8988T (cell line): Measurements from ENCODE around the gene TOX3.

ENCODE experiments used
- DNase-seq: peaks from one replicate; pipeline ENCODE4 v3.0.0; 2011

The TOX3 gene

DNA sequence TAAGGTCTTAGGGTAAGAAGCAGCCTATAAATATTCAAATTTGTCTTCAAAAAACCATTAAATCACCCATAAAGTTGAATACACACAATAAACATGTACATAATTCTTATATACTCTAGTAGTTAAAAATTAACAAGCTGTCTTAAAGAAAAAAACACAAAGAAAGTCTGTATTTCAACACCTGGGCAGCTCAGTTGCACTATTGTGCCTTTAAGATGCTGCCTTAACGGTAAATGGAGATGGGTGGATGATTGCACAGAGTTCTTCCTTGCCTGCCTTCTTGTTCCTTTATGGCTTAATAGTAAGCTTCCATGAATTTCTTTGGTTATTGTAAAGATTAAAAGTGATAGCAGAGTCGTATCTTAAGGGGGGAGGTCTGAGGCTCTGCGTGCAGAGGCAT lies 105.1 kb downstream of the TOX3 start:
- DNase-seq = no peak

DNA sequence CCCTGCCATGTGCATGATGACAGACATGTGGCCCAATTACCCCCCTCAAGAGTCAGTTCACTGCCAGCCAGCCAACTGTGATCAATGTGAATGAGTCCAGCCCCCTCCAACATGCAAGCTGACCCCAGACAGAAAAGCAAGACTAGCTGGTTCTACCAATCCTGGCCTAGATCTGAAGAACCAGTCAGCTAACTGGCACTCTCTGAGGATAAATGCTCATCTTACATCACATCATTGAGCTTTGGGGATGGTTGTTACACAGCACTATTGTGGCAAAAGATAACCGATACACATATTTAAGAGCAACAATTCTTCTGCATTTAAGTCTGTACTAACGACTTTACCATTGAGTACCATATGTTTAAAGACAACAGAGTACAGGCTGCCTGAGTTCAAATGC lies 106.7 kb downstream of the TOX3 start:
- DNase-seq = no peak

DNA sequence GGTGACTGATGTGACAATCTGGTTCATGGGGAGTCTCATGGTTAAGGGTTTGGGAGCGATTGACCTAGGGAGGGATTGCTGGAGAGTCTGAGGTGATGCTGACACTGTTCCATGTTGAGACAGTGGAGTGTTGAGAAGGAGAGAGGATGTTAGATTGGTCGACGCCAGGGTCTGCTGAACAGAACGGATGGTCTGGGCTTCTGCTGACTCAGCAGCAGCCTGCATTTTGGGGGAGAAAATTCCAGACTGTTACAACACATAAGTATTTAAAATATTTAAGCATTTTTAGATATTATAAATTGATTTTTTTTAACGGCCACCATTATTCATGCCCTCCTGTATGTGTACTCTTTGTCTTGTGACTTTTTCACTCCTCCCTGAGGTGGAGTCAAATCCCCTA lies 107.2 kb downstream of the TOX3 start:
- DNase-seq = no peak

DNA sequence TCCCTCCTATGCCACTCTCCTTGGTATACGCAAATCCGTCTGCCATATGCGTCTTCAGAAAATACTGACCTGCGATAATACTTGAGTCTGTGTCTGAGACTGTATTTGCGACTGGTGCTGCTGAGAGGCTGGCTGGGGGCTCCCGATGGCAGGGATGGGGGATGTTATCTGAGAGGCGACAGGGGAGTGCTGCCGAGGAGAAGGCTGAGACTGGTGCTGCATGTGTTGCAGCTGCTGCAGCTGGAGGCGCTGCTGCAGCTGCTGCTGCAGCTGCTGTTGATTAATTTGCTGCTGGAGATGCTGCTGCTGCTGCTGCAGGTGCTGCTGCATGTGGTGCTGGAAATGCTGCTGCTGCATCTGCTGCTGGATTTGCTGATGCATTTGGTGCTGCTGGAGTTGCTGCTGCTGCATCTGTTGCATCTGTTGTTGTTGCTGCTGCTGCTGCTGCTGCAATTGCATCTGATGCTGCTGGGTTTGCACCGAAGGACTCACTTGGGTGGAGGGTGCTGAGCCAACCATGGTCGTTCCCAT lies 107.7 kb downstream of the TOX3 start:
- no peak for DNase-seq

DNA sequence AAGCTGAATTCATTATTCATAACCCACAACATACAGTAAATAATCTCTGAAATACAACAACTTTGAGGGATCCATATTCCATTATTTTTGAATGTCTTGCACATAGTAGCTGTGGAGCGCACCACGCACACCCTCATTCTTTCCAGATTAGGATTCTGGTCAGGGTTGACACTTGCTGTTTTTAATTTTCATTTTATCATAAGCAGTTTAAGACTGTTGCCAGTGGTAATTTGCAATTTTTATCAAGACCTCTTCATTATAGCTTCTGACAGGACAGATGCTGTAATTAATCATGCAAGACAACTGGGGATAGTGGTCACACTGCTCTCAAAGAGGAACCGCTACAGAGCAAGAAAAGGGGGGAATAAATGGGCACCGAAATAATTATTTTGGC lies 109.7 kb downstream of the TOX3 start:
- no peak for DNase-seq

DNA sequence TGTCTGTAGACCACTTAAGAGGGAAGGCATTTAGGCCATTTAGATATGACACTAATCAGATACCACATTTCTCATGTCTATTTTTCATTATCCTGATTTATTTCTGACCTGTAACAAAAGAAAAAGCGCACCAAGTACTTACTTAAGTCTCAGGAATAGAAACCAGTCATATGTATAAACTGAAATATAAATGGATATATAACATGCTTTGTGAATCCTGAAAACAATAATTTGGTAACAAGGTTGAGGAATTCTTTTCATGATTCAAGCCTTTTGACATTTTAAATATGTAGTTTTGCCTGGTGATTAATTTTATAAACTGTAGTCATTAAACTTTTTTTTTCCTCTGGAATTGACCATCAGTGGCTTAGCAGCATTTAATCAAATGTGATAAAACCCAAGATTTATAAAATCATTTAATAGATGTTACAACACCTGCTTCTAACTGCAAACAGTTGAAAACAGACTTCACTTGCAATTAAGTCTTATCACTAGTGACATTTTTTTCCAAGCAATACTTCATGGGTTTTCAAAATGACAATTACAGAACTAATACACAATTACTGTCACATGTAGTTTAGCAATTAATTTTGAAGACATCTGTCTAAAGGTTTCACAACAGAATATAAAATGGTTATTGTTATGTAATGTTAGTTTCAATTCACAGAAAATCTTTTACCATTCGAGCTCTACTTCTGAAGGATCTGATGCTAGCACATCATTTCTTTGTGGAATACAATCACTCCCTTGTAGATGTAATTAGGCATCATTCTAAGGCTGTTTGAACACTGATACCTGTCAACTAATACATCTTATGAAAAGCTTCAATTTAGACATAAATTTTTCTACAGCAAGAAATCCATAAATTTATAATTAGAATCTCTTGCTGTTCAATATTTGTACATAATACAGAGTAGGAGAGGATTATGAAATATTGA lies 110.3 kb downstream of the TOX3 start:
- no peak for DNase-seq

DNA sequence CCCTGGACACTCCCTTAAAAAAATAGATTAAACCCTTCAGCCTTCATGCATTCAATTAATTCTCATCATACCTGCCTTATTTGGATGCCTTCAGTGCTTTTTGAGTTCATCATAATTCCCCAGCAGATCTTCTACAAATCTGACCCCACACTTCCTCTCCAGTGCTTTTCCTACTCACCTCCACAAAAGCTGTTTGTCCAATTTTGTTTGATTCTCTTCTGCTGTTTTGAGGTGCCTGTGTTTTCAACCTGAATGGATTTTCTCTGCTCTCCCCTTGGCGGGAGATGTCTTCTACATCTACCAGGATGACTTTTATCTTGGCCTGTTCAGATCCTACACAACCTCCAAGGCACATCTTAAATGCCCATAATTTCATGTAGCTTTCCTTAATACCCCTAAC lies 112.7 kb downstream of the TOX3 start:
- DNase-seq = no peak

DNA sequence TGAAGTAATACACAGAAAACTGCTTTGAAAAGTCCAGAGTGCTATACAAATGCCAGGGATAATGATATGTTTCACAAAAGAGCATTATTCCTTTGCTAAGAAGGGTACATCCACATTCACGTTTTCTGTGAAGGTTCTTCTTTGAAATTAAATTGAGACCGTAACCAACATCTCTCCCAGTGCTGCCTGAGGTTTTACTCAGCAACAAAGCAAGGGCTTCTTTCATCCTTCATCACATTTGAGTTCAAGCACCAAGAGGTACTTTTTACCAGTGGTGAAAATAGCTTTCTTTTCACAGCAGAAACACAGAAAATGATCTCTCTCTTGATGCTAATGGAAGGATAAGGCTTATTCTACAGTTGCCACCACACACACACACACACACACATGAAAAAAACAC lies 113.3 kb downstream of the TOX3 start:
- DNase-seq = no peak

DNA sequence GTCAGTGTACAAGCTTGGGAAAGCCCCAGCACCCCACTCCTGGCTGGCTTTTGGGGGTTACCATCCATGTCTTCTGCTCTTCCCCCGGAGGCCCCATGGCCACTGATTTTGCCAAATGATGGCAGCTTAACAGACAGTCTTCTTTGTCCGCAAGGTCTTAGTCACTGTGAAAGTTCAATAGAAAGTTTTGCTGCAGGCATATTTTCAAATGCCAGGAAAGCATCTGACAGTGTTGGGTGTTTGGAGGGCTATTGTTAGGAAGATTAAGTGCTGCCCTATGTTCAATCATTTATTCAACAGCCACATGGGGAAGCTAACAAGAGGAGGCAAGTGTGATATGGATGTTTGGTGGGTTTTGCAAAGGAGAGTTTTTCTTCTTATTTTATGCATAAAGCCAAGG lies 122.4 kb downstream of the TOX3 start:
- no peak for DNase-seq

DNA sequence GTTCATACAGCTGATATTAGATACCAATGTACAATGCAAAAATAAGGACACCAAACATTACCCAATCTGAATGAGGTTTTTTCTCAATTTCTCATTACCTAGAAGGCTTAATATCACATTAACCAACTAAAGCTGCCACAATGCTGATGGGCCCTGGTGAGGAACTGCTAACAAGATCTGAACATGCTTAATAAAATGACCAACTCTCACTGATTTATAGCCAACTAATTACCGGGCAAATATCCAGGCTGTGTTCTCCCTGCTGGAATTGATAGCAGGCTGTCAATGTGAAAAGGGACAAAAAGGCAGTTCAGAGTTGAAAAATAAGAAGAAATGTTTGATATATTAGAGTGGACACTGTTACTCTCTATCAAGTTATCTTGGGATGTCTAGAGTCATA lies 124.6 kb downstream of the TOX3 start:
- DNase-seq = no peak

DNA sequence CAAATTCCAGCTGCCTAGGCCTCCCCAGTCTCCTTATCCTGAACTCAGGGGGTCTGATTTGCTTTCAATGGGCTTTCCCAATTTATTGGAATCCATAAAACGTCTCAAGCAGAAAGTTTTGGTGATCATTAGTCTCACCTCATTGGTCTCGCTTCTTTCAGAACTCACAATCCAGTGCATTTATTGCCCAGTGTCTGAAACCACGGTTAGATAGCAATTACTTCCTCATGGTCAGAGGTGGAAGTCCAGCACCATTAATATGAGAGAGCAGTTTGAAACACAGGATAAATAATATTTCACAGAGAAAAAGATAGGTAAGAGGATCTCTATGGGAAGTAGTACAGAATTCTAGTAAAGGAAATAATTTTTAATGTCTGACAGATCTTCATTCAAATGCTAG lies 128.7 kb downstream of the TOX3 start:
- no peak for DNase-seq

DNA sequence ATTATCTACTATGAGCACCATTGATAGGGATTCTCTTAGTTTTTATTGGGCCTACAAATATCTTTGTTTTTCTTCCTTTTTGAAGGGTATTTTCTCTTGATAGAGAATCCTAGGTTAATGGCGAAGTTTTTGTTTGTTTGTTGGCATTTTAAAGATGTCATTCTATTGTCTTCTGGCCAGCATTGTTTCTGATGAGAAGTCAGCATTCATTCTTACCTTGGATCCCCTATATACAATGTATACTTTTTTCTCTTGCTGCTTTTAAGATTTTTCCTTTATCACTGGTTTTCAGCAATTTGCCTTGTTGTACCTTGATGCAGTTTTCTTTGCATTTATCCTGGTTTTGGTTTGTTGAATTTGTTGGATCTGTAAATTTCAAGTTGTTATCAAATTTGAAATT lies 130.1 kb downstream of the TOX3 start:
- no peak for DNase-seq

DNA sequence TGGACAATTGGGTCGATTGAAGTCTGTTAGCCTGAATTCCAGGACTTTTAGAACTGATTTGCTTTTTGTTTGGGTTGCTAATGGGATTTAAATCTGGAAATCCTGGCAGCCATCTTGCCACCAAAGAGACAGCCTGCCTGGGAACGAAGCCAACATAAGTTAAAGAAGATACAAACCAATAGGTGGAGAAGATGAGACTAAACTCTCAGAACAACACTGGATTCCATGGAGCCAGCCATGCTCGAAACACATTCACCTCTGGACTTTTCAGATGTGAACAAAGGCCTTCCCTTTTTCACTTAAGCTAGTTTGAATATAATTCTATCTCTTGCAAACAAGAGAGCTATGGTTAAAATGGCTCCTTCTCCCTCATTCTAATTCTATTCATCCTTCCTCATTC lies 135.9 kb downstream of the TOX3 start:
- DNase-seq = no peak

DNA sequence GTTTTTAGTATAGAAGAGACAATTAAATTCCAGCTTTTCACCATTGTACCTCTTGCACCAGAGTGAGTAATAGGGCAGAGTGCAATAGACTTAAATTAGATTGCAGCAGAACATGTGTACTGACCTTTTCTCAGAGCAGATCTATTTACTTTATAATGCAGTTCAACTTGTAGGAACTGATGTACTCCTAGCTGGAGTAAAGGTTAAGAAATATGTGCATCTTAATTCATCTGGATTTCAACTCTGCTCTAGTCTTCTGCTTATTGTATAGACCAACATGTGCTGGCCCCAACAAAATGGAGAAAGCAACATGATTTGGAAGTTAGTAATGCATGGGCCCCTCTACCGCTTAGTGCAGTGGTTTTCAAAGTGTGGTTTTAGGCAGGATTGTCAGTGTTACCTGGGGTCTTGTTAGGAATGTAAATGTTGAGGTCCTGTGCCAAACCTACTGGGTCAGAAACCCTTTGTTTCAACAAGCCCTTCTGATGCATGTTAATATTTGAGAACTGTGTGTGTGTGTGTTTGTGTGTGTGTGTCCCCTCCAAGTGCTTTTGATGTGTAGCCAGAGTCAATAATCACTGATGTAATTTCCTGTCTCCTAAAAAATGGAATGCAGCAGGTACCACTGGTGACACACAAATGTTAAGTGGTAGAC lies 138.6 kb downstream of the TOX3 start:
- DNase-seq = no peak

DNA sequence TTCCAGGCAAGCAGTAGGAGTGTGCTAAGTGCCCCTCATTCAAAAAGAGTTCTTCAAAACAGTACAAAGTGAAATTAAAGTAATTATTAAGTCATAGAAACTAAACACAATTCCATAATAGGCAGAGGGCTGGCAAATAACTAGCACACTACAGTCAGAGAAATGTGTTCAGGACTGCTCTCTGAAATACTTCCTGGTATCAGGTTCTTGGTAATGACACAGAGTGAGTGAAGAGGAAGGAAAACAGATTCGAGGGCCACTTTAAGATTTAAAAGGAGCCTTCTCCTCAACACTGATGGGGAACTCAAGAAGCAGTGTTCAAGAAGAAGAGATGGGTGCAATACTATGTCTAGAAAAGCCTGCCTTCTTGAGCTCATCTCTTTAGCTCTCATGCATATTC lies 139.2 kb downstream of the TOX3 start:
- no peak for DNase-seq

DNA sequence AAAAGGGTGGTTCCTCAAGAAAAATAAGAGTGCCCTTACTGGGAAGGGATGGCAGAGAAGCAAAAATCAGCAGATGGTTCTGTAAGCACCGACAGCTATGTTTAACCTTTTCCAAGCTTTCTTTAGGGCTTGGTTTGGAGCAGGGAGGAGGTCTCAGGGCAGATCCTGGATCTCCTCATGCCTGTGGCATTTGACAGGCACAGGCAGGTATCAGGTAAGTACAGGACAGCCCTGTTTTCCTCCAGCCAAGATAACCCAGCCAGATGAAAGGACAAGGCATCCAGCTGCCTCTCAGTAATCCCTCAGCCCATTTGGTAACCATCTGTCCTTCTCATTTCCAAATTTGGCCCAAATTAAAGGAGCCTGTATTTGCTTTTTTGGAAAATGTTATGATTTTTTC lies 141.5 kb downstream of the TOX3 start:
- DNase-seq = no peak

DNA sequence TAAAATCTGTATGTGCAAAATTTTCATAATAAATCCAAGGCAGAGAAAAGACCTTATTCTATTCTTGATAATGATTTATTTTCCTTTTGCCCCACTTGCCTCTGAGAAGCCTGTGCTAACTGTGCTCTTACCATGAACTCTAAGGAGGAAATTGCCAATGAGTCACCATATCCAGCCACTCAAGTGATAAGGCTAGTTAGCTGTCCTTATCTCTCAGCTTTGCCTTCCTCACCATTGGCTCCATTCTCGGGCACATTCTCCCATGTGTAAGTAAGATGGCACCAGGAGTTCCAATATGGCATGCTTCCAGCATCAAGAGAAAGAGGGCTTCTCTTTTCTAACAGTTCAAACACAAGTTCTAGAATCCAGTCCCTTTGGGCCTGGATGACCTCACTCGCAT lies 142.4 kb downstream of the TOX3 start:
- no peak for DNase-seq

DNA sequence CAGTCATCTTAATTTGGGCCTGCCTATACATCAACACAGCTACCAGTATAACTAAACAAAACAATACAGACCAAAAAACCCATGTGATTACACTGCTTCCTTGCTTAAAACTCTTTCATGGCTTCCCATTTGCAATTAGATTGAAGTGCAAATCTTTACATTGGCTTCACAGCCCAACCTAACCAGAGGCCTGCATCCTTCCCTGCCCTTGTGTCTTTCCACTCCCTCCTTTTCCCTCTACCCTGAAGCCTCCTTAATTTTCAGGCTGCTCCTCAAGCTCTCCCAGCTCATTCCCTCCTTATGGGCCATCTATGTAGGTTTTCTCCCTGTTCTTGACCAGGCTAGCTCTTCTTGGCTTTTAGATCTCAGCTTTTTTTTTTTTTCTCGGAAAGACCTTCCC lies 147.8 kb downstream of the TOX3 start:
- DNase-seq = no peak

DNA sequence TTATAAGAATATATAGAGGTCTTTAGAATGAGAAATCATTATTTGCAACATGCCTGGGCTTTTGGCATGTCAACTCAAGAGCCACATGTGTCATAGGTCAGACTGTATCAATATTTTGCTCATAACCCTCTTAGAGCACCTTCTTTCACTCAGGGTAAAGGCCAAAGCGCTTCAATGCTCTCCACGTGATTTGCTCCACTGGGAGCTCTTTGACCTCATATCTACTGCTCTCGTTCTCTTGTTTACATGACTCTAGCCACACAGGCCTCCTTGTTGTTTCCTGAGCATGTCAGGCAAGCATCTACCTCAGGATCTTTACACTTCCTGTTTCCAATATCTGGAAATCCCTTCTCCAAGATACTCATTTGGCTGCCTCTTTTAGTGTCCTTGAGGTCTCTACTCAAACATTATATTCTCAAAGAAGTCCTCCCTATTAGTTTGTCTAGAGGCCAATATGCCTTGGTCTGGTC lies 148.4 kb downstream of the TOX3 start:
- no peak for DNase-seq

DNA sequence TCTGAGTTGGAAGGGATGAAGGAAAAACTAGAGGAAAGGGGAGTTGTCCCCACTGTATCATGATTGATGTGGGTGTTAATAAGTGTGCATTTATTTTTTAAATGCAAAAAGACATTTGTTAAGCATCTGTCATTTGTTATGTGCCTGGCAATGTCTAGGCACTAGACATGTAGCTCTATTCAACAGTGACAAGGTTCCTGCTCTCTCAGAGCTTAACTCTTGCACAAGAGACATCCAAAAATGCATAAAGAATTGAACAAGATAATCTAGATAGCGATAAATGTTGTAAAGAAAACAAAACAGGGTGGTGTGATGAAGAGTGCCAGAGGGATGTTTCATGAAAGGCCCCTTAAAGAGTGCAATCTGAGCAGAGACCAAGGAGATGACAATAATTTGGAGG lies 148.9 kb downstream of the TOX3 start:
- DNase-seq = no peak

DNA sequence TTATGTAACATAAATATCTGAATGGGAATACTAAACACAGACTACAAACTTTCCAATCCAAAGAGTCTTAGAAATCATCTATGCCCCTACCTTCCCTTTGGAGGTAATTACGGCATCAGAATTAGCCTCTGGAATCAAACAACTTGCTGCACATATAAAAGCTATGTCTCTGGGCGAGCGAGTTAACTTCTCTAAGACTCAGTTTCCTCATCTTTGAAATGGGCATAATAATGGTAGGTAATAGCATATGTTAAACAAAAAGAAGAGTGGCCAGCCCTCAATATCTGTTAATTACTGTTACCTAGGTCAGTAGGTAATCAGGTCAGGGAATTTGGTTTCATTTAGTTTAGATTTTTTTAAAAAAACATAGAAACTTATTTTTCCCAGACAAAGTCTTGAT lies 153.5 kb downstream of the TOX3 start:
- DNase-seq = no peak

DNA sequence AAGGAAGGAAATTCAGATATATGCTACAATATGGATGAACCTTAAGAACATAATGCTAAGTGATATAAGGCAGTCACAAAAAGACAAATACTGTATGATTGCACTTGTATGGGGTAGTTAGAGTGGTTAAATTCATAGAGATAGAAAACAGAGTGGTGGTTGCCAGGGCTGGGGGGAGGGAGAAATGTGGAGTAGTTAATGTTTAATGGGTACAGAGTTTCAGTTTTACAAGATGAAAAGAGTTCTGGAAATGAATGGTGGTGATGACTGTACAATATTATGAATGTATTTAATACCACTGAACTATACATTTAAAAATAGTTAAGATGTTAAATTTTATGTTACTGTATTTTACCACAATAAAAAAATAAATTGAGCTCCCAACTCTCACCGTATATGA lies 157.9 kb downstream of the TOX3 start:
- DNase-seq = no peak
